Measurements from ENCODE around the gene CCDC158.
"Not testable (repeated sequence)": the region's sequence is repeated elsewhere in the genome, so short reads cannot be mapped to it uniquely, and the experiment has no call there.

CCDC158 gene

GRCh38 chr4:76420762-76421581 is at the start of gene CCDC158:
TSS of gene CCDC158 (minus strand) at chr4:76421141. CDS start at chr4:76403207, 17,934 bp downstream.
- no peak for DNase-seq (ENCODE audit: low read depth in 1 of 2, low spot score in 1 of 2)

- no peak for DNase-seq (ENCODE audit: low read depth in 1 of 2, low spot score in 1 of 2)
These were observed 49.6 kb upstream of the CCDC158 start for GRCh38 chr4:76470532-76470931.

GRCh38 chr4:76470064-76470463 is 49.1 kb upstream of the CCDC158 start:
- no peak for DNase-seq (ENCODE audit: low read depth in 1 of 2, low spot score in 1 of 2)

- no peak for DNase-seq (ENCODE audit: low read depth in 1 of 2, low spot score in 1 of 2)
These were observed 42.6 kb upstream of the CCDC158 start for GRCh38 chr4:76463568-76463967.

GRCh38 chr4:76459291-76459723 is 38.4 kb upstream of the CCDC158 start:
- no peak for DNase-seq (ENCODE audit: low read depth in 1 of 2, low spot score in 1 of 2)

GRCh38 chr4:76458825-76459224 is 37.9 kb upstream of the CCDC158 start:
- no peak for DNase-seq (ENCODE audit: low read depth in 1 of 2, low spot score in 1 of 2)

- no peak for DNase-seq (ENCODE audit: low read depth in 1 of 2, low spot score in 1 of 2)
These were observed 37.4 kb upstream of the CCDC158 start for GRCh38 chr4:76458297-76458696.

GRCh38 chr4:76457885-76458284 is 36.9 kb upstream of the CCDC158 start:
- DNase-seq (ENCODE audit: low read depth in 1 of 2, low spot score in 1 of 2) = no peak

GRCh38 chr4:76454073-76454472 is 33.1 kb upstream of the CCDC158 start:
- DNase-seq (ENCODE audit: low read depth in 1 of 2, low spot score in 1 of 2) = not testable (repeated sequence)

- no peak for DNase-seq (ENCODE audit: low read depth in 1 of 2, low spot score in 1 of 2)
These were observed 32.3 kb upstream of the CCDC158 start for GRCh38 chr4:76453232-76453631.

- DNase-seq (ENCODE audit: low read depth in 1 of 2, low spot score in 1 of 2) = no peak
These were observed 28.9 kb upstream of the CCDC158 start for GRCh38 chr4:76449833-76450232.

- DNase-seq (ENCODE audit: low read depth in 1 of 2, low spot score in 1 of 2) = no peak
These were observed 28.4 kb upstream of the CCDC158 start for GRCh38 chr4:76449362-76449767.

- DNase-seq (ENCODE audit: low read depth in 1 of 2, low spot score in 1 of 2) = no peak
These were observed 27.3 kb upstream of the CCDC158 start for GRCh38 chr4:76448211-76448610.

- DNase-seq (ENCODE audit: low read depth in 1 of 2, low spot score in 1 of 2) = no peak
These were observed 26.5 kb upstream of the CCDC158 start for GRCh38 chr4:76447393-76447851.

- DNase-seq (ENCODE audit: low read depth in 1 of 2, low spot score in 1 of 2) = no peak
These were observed 25.0 kb upstream of the CCDC158 start for GRCh38 chr4:76445911-76446310.

- DNase-seq (ENCODE audit: low read depth in 1 of 2, low spot score in 1 of 2) = no peak
These were observed 22.4 kb upstream of the CCDC158 start for GRCh38 chr4:76443376-76443775.

- DNase-seq (ENCODE audit: low read depth in 1 of 2, low spot score in 1 of 2) = no peak
These were observed 21.9 kb upstream of the CCDC158 start for GRCh38 chr4:76442807-76443206.

- DNase-seq (ENCODE audit: low read depth in 1 of 2, low spot score in 1 of 2) = no peak
These were observed 20.9 kb upstream of the CCDC158 start for GRCh38 chr4:76441881-76442280.

GRCh38 chr4:76439491-76439890 is 18.6 kb upstream of the CCDC158 start:
- no peak for DNase-seq (ENCODE audit: low read depth in 1 of 2, low spot score in 1 of 2)

GRCh38 chr4:76435528-76436319 is 14.8 kb upstream of the CCDC158 start:
- DNase-seq (ENCODE audit: low read depth in 1 of 2, low spot score in 1 of 2) = no peak

GRCh38 chr4:76434901-76435527 is 14.1 kb upstream of the CCDC158 start, which contains the start of gene SHROOM3:
TSS of gene SHROOM3 (plus strand) at chr4:76435229. CDS start at chr4:76436053, 824 bp downstream.
- no peak for DNase-seq (ENCODE audit: low read depth in 1 of 2, low spot score in 1 of 2)
